Pancreas (tissue), 10 donors: ENCODE measurements around the gene NEB. TPM values are rescaled to one million over a fixed set of nuclear protein-coding genes. Genes with fewer than 3 reads are reported as not detected.

Experiments
- ATAC-seq, 4 donors: fragments of 200-7000 bp; cut with Tn5 transposase; one replicate each; pipeline versions ENCODE4 v1.8.0 to v1.9.1; 2020; ENCODE audit warnings: mild to moderate bottlenecking in 4 of 4, moderate library complexity in 4 of 4
- DNase-seq, 6 donors: peaks; one replicate each; pipeline ENCODE4 v3.0.0-alpha.2; 2020
- FAIRE-seq: peaks from 2 replicates; lab custom pipeline; 2012; peaks lifted over from hg19 to GRCh38; lab: Jason Lieb, UNC
- H3K27ac ChIP-seq, 4 donors: fragments of 200-600 bp; sonication (generic); 1 replicate in 3 of 4; 2 replicates in 1 of 4; pipeline versions ENCODE4 v1.5.0 to v1.8.0; 2020
- H3K27me3 ChIP-seq, 4 donors: fragments of 200-600 bp; one replicate each; pipeline ENCODE4 v1.8.0; 2021
- H3K36me3 ChIP-seq, 3 donors: fragments of 200-600 bp; sonication (generic) in 1 of 3; one replicate each; pipeline versions ENCODE4 v1.5.0 to v1.8.0; 2020 to 2021
- H3K4me1 ChIP-seq, 3 donors: fragments of 200-600 bp; one replicate each; pipeline ENCODE4 v1.8.0; 2021
- H3K4me3 ChIP-seq, 4 donors: fragments of 200-600 bp; sonication (generic) in 2 of 4; one replicate each; pipeline versions ENCODE4 v1.5.0 to v1.8.0; 2020 to 2021
- H3K9me3 ChIP-seq, 4 donors: fragments of 200-600 bp; one replicate each; pipeline ENCODE4 v1.8.0; 2021
- WGBS, 2 donors: extraction: QIAGEN DNeasy Blood & Tissue Kit; methylation state at CpG; one replicate each; pipeline ENCODE4 v1.1.7; 2013; 5-methylcytosine and 5-hydroxymethylcytosine counted together
- intact Hi-C, 3 donors: fragments of 100-400 bp; cut with DNase I; formaldehyde crosslinking; loops; one replicate each; pipeline versions ENCODE4 v1.11.1 to v1.14.2; 2022
- polyA plus RNA-seq, 2 donors: library from polyadenylated mRNA; stranded (reverse); fragments of 200-250 nt; gene quantifications; one replicate each; pipeline ENCODE4 v1.2.3, GENCODE V29; 2013
- total RNA-seq, 6 donors: library from RNA; stranded (reverse); fragmentation: NEBNext Ultra II Directional in 4 of 6; extraction: Animal tissue kit (Norgen Biotek cat#: 25700) in 4 of 6; gene quantifications; one replicate each; pipeline versions ENCODE4 v1.2.1 to v1.2.4, GENCODE V29; 2021 to 2023
- TF ChIP-seq, protein P1 (sequence below), 4 donors: fragments of 200-600 bp; sonication (generic) in 3 of 4; IDR thresholded peaks; one replicate each; pipeline versions ENCODE4 v1.5.0 to v1.8.0; 2021; ENCODE audit warnings: antibody characterized with exemption in 4 of 4
- donor health status: healthy with polysubstance abuse.
- donor health status: DM: no; HTN: no; CAD: no; lungs with moderate emphysema.
- donor health status: DM: no; HTN: no; CAD: no.
- donor health status: control.
- donor health status: control.
- donor health status: Bipolar disorder and iron deficiency.
- donor health status: DM: yes; HTN: yes; CAD: no.
- donor health status: DM: no; HTN: no; CAD: no.
- donor health status: DM: no; HTN: no; CAD: no.
- donor health status: DM: yes; HTN: yes; CAD: no.

NEB gene
- total and polyA plus RNA-seq, 8 donors = 0.58 to 2.5 (median 0.80) TPM

- no peak for DNase-seq
- Histone ChIP-seq H3K36me3 (no peaks in the 10 kb centered on the region), H3K4me1 (no peaks in the 10 kb centered on the region), H3K4me3 (no peak overlapping the region), H3K9me3 (no peaks in the 10 kb centered on the region), H3K27ac (no peak overlapping the region), H3K27me3 (no peaks in the 10 kb centered on the region)
- FAIRE-seq = no peak
- no peak for ATAC-seq
- intact Hi-C loops = no loop called here
- TF ChIP-seq, protein P1, sequence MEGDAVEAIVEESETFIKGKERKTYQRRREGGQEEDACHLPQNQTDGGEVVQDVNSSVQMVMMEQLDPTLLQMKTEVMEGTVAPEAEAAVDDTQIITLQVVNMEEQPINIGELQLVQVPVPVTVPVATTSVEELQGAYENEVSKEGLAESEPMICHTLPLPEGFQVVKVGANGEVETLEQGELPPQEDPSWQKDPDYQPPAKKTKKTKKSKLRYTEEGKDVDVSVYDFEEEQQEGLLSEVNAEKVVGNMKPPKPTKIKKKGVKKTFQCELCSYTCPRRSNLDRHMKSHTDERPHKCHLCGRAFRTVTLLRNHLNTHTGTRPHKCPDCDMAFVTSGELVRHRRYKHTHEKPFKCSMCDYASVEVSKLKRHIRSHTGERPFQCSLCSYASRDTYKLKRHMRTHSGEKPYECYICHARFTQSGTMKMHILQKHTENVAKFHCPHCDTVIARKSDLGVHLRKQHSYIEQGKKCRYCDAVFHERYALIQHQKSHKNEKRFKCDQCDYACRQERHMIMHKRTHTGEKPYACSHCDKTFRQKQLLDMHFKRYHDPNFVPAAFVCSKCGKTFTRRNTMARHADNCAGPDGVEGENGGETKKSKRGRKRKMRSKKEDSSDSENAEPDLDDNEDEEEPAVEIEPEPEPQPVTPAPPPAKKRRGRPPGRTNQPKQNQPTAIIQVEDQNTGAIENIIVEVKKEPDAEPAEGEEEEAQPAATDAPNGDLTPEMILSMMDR (IDR thresholded peaks at IDR 0.05) = no peak
These were observed 110.6 kb downstream of the NEB start for GRCh38 chr2:151623631-151624030.

GRCh38 chr2:151620761-151621160 is 113.5 kb downstream of the NEB start:
- WGBS, 2 donors = 82 to 84% methylated on average over 3 of the region's 3 CpGs
- FAIRE-seq (no peak), DNase-seq (no peak), ATAC-seq (no peak)
- H3K27ac ChIP-seq = no peak overlapping the region
- no peaks in the 10 kb centered on the region for H3K9me3 ChIP-seq
- no peaks in the 10 kb centered on the region for H3K4me1 ChIP-seq
- H3K36me3 ChIP-seq = no peaks in the 10 kb centered on the region
- no peak overlapping the region for H3K4me3 ChIP-seq
- TF ChIP-seq, protein P1 (IDR thresholded peaks at IDR 0.05) = no peak
- intact Hi-C loops = no loop called here
- no peaks in the 10 kb centered on the region for H3K27me3 ChIP-seq

DNA sequence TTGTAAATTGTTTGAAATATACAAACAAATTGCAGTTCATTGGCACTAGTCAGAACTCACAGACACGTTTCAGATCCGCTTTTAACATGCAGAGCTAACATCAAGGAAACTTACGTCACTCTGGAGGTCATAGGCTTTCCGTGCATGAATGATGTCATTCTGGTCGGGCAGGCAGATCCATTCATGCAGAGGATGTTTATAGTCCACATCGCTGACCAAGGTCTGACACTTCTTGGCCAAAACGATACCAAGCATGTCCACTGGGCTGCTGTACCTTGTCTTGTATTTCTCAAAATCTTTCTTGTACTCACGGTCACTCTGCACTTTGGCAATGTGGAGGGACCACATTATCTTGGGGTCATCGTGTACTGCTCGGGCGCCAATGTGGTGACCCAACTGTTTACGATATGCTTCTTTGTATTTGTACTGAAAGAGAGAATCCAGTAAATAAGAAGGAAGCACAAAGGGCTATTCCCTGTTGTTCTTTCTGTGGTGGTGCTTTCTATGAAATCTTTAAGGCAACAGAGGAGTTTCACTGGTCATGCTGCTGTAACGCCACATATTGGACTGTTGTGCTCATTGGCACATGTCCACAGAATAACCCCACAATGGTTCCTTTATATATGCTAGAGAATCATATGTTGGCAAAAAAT is 114.8 kb downstream of the NEB start:
- no peak overlapping the region for H3K4me3 ChIP-seq
- H3K9me3 ChIP-seq = no peaks in the 10 kb centered on the region
- no peaks in the 10 kb centered on the region for H3K36me3 ChIP-seq
- no peaks in the 10 kb centered on the region for H3K27me3 ChIP-seq
- no peak for ATAC-seq
- FAIRE-seq = no peak
- H3K4me1 ChIP-seq = no peaks in the 10 kb centered on the region
- DNase-seq = no peak
- TF ChIP-seq, protein P1 (IDR thresholded peaks at IDR 0.05) = no peak
- H3K27ac ChIP-seq = no peak overlapping the region
- 79 to 82% methylated on average over 13 of the region's 13 CpGs for whole genome bisulfite sequencing, 2 donors
- intact Hi-C loops = no loop called here

DNA sequence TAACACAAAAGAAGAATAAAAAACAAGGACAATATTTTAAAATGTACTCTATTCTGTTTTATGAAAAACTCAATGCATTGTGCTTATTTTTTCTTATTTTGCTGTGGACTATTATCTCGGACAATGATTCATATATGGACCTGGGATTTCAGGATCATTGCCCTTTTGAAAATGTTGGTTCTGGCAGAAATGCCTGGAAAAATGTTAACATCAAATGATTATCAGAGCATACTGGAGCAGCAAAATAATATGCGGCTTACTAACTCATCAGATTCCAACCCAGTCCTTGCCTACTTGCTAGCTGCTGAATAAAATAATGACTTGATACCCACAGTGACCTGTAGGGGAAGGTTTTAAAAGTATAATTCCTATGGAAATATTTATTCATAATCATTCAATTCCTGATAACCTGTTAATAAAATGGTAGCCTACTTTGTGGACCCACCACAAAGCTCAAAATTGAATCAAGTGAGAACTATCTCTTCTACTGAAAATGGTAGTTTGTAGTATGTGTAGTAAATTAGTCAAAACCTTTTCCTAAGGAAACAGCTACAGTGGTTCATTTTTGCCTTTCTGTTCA is 117.4 kb downstream of the NEB start:
- no peaks in the 10 kb centered on the region for H3K4me1 ChIP-seq
- H3K9me3 ChIP-seq = no peaks in the 10 kb centered on the region
- no peak overlapping the region for H3K27ac ChIP-seq
- H3K27me3 ChIP-seq = no peaks in the 10 kb centered on the region
- H3K36me3 ChIP-seq = no peaks in the 10 kb centered on the region
- DNase-seq (no peak), ATAC-seq (no peak), FAIRE-seq (no peak)
- intact Hi-C loops = no loop called here
- no peak overlapping the region for H3K4me3 ChIP-seq
- TF ChIP-seq, protein P1 (IDR thresholded peaks at IDR 0.05) = no peak
- WGBS, 2 donors = 87 to 96% methylated on average over 2 of the region's 2 CpGs

GRCh38 chr2:151614606-151615306 is 119.5 kb downstream of the NEB start:
- Histone ChIP-seq H3K27ac (no peak overlapping the region), H3K9me3 (no peaks in the 10 kb centered on the region), H3K36me3 (no peaks in the 10 kb centered on the region), H3K4me1 (no peaks in the 10 kb centered on the region), H3K4me3 (no peak overlapping the region), H3K27me3 (no peaks in the 10 kb centered on the region)
- no peak for FAIRE-seq
- TF ChIP-seq, protein P1 (IDR thresholded peaks at IDR 0.05) = no peak
- 78 to 79% methylated on average over 3 of the region's 3 CpGs for WGBS, 2 donors
- ATAC-seq = no peak
- no peak for DNase-seq
- intact Hi-C loops = no loop called here
